ENCODE data around the gene MGAT5.

The MGAT5 gene

DNA sequence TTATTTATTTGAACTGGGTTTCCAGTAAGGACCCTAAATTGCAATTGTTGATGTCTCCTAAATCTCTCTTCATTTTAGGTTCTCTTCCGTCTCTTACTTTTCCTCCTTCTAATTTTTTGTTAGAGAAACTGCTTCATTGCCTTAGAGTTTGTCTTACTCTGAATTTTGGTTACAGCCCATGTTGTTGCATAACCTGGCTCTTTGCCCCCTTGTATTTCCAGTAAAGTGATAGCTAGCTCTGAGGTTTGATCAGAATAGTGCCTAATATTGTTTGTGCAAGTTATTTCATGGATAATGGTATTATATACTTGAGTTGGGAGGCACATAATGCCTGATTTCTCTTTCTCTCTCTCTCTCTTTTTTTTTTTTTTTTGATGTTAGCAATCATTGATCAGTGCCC lies 71.8 kb downstream of the MGAT5 start:
- no peak for DNase-seq (ENCODE audit: extremely low read depth in 1 of 2, low read depth in 1 of 2)

DNA sequence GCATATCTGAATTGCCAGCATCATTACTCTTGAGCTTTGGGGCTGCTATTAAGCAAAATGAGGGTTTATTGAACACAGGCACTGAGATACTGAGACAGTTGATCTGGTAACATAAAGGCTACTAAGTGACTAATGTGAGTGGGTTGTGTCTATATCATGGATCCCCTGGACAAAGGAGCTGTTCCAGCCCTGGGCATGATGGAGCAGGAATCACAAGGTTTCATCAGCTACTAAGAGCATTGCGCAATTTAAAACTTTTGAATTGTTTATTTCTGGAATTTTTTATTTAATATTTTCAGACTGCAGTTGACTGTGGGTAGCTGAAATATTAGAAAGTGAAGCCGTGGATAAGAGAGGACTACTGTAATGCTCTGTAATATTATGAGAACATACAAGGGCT lies 73.5 kb downstream of the MGAT5 start:
- DNase-seq (ENCODE audit: extremely low read depth in 1 of 2, low read depth in 1 of 2), result no peak

DNA sequence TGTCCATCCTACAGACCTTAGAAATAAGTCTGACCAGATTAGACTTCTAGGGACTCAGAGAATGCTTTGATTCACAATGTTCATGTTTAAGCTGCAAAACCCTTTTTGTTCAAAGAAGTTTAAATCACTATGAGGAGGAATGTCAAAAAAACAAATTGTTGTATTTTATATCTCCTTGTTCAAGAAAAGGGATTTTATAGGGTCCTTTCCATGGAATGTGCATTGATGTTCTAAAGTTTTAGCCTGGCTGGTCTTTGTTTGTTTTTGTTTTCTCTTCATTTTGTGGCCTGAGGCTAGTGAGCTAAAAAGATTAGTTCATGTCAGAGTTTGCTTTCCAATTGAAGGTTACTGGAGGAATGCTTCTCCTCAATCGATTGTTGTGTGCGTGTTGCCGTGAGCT lies 77.2 kb downstream of the MGAT5 start:
- DNase-seq (ENCODE audit: extremely low read depth in 1 of 2, low read depth in 1 of 2), result no peak

DNA sequence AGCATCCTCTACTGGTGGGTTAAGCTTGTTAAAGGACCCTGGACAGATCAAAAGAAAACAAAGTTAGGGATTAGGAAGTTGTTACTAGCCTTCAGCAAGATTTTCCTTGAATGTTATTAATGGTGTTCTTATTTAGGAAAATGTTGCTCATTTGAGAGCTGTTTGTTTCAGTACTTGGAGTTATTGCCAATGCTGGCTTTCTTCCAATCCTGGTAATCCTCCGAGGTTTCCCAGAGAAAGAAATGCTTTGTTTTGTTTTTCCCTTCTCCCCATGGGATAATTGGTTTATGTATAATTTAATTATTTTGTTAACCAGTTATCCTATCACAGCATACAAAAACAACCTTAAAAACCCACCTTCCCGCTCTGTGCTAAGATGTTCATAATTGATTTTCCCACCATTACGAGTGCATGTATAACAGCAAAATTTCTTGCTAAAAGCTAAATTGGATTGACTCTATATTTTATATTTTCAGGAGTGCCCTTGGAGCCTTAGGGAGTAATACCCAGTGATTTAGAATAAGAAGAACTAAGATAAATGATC lies 79.8 kb downstream of the MGAT5 start:
- no peak for DNase-seq (ENCODE audit: extremely low read depth in 1 of 2, low read depth in 1 of 2)

DNA sequence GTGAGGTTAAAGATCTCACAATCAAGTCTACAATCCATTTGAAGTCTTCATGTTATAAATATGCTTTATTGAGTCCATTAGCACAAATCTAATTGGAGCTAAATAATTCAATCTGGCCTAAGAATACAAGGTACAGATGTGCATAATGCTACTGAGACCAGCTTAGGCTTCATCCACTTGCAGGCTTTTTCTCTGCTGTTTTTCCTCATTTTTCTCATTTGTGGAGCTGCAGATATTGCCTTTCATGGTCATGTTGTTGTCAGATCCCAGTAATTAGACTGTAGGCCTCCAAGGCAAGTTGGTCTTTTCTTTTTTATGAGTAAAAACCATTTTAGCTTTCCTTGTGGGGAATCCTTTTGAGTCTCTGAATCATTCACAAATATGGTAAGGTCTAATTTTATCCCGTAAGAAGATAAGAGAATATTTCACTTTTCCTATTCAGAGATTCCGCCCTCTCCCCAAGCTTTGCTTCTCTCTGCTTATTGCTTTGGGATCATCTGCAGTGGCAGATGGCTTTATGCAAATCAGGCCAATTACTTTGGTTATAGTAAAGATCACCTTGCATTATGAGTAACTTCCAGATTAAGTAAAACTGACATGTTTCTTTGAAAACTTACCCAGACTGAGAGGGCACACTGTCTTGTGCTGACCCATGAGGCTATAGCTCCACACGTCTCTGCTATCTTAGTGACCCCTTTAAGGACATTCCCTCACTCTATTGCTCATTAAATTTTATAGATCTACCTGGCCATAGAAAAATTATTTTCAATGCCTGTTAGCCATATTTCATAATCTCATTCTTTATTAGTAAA lies 80.9 kb downstream of the MGAT5 start:
- DNase-seq (ENCODE audit: extremely low read depth in 1 of 2, low read depth in 1 of 2), result no peak

DNA sequence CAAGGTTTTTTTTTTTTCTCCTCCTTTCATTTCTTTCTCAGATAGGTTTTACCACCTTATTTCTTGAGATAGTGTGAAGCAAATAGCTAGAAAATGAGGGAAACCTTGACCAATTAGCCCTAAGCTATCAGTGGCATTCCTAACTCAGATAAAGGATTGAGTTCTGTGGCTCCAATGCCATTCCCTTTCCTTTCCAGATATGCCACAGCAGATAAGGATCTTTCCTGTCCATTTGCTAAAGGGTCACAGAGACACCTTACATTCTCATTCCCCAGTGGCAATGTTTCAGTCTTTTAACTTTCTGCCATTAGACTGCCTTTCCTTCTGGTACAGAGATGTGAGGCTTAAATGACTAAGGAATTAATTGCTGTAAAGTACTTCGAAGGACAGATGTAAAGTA lies 81.7 kb downstream of the MGAT5 start:
- no peak for DNase-seq (ENCODE audit: extremely low read depth in 1 of 2, low read depth in 1 of 2)

DNA sequence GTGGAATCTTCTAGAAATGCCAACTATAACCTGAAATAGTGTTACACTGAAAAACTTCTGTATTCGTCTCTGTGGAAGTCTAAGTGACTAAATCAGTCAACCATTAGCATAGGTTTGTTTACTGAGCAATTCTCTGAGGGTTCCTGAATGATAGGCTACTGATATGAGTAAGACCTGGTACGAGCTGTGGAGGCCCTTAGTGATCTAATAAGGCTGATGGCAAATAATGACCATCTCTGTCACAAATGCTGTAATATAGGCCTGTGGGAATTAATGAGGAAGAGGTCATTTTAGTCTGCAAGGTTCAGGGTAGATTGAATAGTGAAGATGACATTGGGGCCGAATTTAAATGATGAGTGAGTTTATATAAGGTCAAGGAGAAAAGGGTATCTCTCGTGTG lies 82.5 kb downstream of the MGAT5 start:
- DNase-seq (ENCODE audit: extremely low read depth in 1 of 2, low read depth in 1 of 2), result no peak

DNA sequence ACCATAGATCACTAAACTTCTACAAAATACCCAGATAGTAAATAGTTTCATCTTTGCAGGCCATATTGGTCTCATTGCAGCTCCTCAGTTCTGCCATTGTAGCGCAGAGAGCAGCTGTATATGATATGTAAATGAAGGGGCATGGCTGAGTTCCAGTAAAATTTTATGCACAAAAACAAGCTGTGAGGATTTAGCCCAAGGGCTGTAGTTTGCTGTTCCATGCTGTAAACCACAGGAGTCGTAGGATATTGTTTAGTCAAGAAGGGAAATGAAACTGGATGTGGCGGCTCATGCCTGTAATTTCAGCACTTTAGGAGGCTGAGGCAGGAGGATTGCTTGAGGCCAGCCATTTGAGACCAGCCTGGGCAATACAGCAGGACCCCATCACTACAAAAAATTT lies 83.0 kb downstream of the MGAT5 start:
- no peak for DNase-seq (ENCODE audit: extremely low read depth in 1 of 2, low read depth in 1 of 2)

DNA sequence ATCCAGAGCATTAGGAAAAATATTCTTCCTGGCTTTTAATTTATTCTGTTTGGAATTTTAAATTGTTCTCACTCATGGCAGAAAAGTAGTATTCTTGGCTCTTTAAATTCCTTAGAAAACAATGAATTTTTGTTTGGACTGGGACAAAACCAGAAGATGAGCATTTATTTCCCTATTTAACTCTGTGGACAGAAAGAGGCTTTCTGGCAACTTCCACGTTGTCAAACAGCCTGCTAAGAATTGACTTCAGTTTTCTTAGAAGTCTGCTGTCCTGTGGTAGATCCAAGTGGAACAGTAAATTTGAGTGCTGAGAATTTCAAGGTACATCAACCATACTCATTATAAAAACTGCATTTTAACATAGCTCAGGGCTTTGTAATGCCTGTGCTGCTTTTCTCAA lies 83.8 kb downstream of the MGAT5 start:
- no peak for DNase-seq (ENCODE audit: extremely low read depth in 1 of 2, low read depth in 1 of 2)

DNA sequence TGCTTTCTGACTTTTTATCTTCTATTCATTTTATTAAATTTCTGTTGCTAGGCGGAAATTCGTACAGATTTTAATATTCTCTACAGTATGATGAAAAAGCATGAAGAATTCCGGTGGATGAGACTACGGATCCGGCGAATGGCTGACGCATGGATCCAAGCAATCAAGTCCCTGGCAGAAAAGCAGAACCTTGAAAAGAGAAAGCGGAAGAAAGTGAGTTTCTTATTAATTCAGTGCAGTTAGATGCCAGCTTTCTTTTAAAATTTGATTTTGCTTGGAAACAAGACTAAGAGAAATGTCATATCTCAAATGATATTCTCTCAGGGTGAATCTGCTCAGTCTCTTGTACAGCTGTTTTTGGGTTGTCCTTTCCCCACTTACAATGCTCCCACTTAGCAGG lies 84.3 kb downstream of the MGAT5 start:
- no peak for DNase-seq (ENCODE audit: extremely low read depth in 1 of 2, low read depth in 1 of 2)

DNA sequence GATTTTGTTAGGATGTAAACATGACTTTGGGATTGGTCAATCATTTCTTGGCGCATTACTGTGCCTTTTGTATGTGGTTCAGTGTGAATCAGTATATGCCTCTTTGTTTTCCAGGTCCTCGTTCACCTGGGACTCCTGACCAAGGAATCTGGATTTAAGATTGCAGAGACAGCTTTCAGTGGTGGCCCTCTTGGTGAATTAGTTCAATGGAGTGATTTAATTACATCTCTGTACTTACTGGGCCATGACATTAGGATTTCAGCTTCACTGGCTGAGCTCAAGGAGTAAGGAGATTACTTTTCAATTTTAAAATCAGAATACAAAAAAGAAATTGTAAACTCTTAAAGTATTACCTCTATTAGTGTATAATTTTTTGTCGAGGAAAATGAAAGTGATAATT lies 87.6 kb downstream of the MGAT5 start:
- no peak for DNase-seq (ENCODE audit: extremely low read depth in 1 of 2, low read depth in 1 of 2)

DNA sequence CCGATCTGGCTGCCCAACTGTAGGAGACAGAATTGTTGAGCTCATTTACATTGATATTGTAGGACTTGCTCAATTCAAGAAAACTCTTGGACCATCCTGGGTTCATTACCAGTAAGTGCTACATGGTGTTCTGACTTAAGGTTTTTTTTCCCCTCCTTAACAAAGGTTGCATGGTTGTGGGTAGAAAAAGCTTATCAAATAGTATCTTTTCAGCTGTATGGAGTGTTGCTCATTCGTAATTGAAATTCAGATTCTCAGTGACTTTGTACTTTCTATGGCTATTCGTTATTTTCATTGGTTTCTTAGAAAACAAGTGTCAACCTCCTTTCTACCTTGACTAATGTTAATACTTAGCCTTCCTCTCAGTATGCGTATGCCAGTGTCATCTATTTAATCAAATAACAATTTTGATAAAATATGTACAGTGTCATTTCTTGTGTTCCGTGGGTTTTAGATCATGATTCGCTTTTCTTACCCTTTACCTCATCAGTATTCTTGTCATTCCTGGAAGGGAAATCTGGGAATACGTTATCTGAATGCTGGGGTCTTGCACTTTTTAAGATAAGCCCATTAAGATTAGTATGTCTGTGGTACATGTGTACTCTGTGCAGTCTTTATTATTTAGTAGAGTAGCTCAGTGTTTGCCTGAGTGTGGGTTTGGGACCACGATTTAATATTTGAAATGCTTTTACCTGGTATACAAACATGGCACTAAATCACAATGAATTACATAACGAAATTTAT lies 91.3 kb downstream of the MGAT5 start:
- no peak for DNase-seq (ENCODE audit: extremely low read depth in 1 of 2, low read depth in 1 of 2)

DNA sequence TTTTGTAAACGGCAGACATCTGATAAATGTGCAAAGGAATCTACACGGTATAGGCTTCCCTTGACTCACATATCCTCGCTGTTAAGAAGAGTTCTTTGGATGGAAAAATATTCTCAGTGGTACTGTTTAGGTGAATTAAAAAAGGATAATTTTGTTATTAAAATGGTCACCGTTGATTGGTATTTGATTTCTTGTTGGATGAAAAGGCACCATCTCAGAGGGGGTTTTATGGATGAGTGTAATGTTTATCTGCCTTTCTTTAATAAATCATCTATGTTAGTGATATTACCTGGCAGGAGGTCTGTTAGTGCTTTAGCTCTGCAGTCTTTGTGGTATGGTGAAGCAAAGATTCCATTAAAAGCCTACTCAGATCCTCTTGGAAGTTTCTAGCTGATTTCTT lies 92.3 kb downstream of the MGAT5 start:
- no peak for DNase-seq (ENCODE audit: extremely low read depth in 1 of 2, low read depth in 1 of 2)

DNA sequence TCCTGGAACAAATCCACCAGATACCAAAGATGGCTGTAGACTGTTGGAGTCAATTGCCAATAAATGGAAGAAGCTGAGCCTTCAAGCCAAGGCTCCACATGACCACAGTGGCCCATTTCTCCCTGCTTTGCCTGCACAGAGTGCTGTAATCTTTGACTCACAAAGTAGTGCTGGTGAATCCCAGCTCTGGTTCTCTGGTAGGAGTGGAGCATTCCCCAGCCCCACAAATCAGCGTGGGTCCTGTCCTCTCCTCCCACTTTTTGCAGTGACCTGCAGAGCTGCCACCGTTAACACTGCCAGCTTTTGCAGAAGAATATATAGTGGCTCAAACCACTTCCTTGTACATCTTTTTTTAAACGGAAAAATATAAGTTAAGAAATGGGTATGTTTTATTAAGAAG lies 93.9 kb downstream of the MGAT5 start:
- no peak for DNase-seq (ENCODE audit: extremely low read depth in 1 of 2, low read depth in 1 of 2)

DNA sequence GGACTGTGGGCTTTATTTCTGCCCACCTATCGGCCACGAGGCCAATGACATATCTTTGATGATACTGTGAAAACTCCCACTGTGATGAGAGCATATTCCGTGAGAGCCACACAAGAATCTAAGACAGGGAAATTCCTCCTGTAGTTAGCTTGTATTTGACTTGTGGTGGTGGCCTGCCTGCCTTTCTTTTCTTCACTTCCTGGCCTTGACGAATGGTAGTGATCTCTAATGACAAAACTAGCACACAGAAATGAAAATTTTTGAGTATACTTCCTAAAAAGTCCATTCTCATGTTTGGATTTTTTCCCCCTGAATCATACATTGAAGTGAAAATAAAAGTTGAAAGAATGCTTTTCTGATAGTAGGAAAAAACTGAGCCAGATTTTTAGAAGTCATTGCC lies 94.4 kb downstream of the MGAT5 start:
- DNase-seq (ENCODE audit: extremely low read depth in 1 of 2, low read depth in 1 of 2), result no peak

DNA sequence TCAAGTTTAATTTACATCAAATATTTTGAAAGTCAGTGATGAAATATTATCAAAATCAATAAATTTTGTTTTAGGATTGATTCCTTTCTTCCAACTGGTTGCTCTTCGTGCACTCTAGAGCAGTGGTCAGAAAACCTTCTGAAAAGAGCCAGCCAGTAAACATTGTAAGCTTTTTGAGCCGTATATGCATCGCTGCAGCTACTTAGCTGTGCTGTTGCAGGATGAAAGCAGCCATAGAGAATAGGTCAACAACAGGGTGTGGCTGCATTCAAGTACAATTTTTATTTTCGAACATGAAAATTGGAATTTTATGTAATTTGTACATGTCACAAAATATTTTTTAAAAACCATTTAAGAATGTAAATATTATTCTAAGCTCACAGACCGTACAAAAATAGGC lies 94.9 kb downstream of the MGAT5 start:
- DNase-seq (ENCODE audit: extremely low read depth in 1 of 2, low read depth in 1 of 2), result no peak

DNA sequence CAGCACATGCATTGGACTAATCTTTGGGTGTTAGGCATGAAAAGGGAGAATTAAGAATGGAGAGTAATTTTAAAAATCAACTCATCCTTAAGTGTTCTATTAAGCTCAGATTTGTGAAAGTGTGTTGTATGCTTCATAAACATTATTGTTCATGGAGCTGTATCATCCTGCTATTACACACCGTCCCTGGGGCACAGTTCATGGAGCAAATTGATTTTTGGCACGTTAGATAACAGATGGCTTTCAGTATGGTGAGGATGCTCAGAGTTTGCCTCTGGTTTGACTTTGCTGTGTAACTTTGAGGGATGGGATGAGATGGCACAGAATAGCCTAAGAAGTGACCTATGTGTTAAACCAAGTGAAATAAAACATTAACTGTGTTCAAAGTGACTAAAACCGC lies 97.1 kb downstream of the MGAT5 start:
- DNase-seq (ENCODE audit: extremely low read depth in 1 of 2, low read depth in 1 of 2), result no peak

DNA sequence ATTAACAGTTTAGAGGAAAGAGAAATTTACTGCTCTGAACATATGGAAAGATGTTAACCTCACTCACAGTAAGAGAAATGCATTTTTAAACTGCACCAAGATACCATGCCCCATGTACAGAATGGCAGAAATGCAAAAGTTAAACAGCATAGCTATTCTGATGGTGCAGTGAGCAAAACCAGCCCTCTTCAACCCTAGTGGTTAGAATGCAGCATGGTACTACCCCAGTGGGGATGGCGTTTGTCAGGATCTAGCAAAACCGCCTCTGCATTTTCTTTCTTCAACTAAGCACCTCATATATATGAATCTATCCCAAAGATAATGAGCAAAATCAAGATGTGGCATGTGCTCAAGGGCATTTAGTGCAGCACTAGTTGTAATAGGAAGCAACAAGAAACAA lies 98.0 kb downstream of the MGAT5 start:
- no peak for DNase-seq (ENCODE audit: extremely low read depth in 1 of 2, low read depth in 1 of 2)

DNA sequence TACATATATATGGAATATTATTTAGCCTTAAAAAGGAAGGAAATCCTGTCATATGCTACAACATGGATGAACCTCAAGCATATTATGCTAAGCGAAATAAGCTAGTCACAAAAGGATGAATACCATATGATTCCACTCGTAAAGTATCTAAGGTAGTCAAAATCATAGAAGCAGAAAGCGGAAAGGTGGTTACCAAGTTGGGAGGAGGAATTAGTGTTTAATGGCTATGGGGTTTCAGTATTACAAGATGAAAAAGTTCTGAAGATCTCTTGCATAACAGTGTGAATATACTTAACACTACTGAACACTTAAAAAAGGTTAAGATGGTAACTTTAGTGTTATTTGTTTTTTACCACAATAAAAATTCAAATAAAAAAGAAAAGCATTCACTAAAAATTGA lies 99.0 kb downstream of the MGAT5 start:
- DNase-seq (ENCODE audit: extremely low read depth in 1 of 2, low read depth in 1 of 2), result no peak

DNA sequence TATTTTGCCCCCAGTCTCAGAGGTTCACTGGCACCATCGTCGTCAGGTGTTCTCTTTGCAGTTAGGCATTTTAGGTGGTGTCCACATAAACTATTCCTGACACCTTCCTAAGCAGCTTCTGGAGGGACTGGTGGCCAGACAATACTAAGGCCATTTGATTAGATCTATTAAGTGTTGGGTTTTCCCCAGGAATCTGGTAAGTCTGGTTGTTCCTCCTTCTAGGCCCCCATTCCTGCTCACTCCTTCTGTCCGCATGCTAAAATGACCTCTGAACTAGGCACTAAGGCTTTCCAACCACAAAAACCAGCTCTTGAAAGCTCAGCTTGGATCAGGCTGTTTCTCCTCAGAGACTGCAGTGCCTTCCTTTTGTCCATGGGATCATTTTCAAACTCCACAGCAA lies 100.7 kb downstream of the MGAT5 start:
- no peak for DNase-seq (ENCODE audit: extremely low read depth in 1 of 2, low read depth in 1 of 2)

DNA sequence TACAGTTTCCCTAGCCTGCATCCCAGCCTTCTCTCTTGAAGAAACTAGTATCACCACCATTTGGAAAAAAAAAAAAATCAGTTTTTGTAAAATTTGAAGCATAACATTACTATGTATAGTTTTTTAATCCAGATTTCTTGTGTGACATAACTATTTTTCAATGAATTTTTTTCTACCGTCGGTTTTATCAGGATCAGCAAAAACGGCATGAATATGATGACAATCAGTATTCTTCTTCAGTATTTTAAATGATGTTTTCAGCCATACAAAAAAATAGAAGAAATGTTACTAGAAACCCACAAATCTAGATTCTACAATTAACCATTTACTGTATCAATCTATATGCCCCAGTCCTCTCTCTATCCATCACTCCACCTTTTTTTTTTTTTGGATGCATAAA lies 103.9 kb downstream of the MGAT5 start:
- DNase-seq (ENCODE audit: extremely low read depth in 1 of 2, low read depth in 1 of 2), result no peak

DNA sequence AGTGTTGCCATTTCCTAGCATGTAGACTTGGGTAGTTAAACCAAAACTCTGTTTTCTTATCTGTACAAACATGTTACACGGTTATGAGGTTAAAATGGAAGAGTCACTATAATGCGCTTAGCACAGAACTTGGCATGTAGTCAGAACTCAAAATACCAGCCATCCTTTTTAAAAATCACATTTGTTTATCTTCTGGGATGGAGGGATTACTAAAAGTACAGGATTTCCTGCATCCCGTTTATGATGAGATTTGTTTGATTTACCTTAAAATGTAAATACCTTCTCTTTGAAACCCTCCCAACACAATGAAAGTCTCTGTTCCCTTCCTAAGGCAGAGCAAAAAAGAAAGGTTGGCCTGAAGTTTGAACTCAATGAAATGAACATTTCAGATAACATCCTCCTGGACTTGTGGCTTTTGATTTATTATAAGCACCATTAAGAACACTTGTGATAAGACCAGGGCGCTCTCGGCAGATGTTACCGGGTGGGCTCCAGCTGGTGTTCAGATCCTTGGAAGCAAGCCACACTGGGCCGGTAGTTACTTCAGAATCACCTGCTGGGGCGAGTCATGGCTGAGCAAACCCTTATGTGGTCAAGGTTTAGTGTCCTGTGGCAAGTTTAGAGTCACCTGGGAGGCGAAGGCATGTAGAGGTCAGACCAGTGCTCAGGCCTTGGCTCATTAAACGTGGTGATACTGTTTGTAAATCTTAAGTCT lies 105.7 kb downstream of the MGAT5 start:
- no peak for DNase-seq (ENCODE audit: extremely low read depth in 1 of 2, low read depth in 1 of 2)
